CD4-positive, CD25-positive, alpha-beta regulatory T cell (primary cell): ENCODE measurements around the gene SART1. TPM values are rescaled to one million over a fixed set of nuclear protein-coding genes. Genes with fewer than 3 reads are reported as not detected.

Experiments used
- ATAC-seq, 2 donors: fragments of 150-1000 bp; cut with Tn5 transposase; one replicate each; pipeline ENCODE4 v1.10.0; 2021; ENCODE audit warnings: low read depth in 2 of 2, moderate number of reproducible peaks in 2 of 2, moderate library complexity in 1 of 2
- DNase-seq, 3 donors: peaks; one replicate each; pipeline versions ENCODE4 v3.0.0 to v3.0.0-alpha.2; 2012 to 2022; ENCODE audit warnings: mixed read lengths in 1 of 3
- H3K27ac ChIP-seq: one replicate; pipeline ENCODE4 v1.7.0; 2013; ENCODE audit warnings: mild to moderate bottlenecking, low read length; ENCODE audit not compliant: insufficient read depth, poor library complexity, severe bottlenecking
- H3K27me3 ChIP-seq: one replicate; pipeline ENCODE4 v1.7.0; 2013; ENCODE audit warnings: low read length; ENCODE audit not compliant: control insufficient read depth, insufficient read depth
- H3K36me3 ChIP-seq: one replicate; pipeline ENCODE4 v1.7.0; 2013; ENCODE audit warnings: mild to moderate bottlenecking, low read length, moderate library complexity; ENCODE audit not compliant: control insufficient read depth, insufficient read depth
- H3K4me1 ChIP-seq: 2 replicates; pipeline ENCODE4 v1.7.0; 2013; ENCODE audit warnings: mild to moderate bottlenecking, low read length; ENCODE audit not compliant: insufficient read depth, control insufficient read depth, poor library complexity, severe bottlenecking
- H3K4me3 ChIP-seq: one replicate; pipeline ENCODE4 v1.7.0; 2013; ENCODE audit warnings: low read depth, mild to moderate bottlenecking, low read length, moderate library complexity
- H3K9me3 ChIP-seq, 2 experiments: 1 replicate in 1 of 2; 2 replicates in 1 of 2; pipeline ENCODE4 v1.7.0; 2013; ENCODE audit warnings: low read length in 2 of 2, mild to moderate bottlenecking in 1 of 2, moderate library complexity in 1 of 2; ENCODE audit not compliant: control insufficient read depth in 2 of 2
- H3K27ac Mint-ChIP-seq, 3 donors: one replicate each; pipeline ENCODE4 v1.8.0; 2020 to 2022; ENCODE audit warnings: mild to moderate bottlenecking in 3 of 3, mixed read lengths in 3 of 3, moderate library complexity in 2 of 3
- H3K27me3 Mint-ChIP-seq: one replicate; pipeline ENCODE4 v1.8.0; 2022; ENCODE audit warnings: mild to moderate bottlenecking, mixed read lengths
- H3K36me3 Mint-ChIP-seq: one replicate; pipeline ENCODE4 v1.8.0; 2020; ENCODE audit warnings: mixed read lengths
- H3K4me1 Mint-ChIP-seq, 4 donors: one replicate each; pipeline ENCODE4 v1.8.0; 2020 to 2022; ENCODE audit warnings: mixed read lengths in 4 of 4, mild to moderate bottlenecking in 1 of 4
- H3K4me3 Mint-ChIP-seq, 4 donors: one replicate each; pipeline ENCODE4 v1.8.0; 2020 to 2022; ENCODE audit warnings: mild to moderate bottlenecking in 4 of 4, mixed read lengths in 4 of 4, moderate library complexity in 3 of 4
- H3K9me3 Mint-ChIP-seq, 7 donors: one replicate each; pipeline ENCODE4 v1.8.0; 2020 to 2022; ENCODE audit warnings: mixed read lengths in 7 of 7, mild to moderate bottlenecking in 3 of 7, moderate library complexity in 2 of 7
- polyA plus RNA-seq, 4 donors: library from polyadenylated mRNA; unstranded; fragments of 300-500 nt; fragmentation: Illumina TruSeq; gene quantifications; one replicate each; pipeline ENCODE4 v1.2.3, GENCODE V29; 2021
- total RNA-seq: library from RNA; stranded (reverse); gene quantifications from one replicate; pipeline ENCODE4 v1.2.3, GENCODE V29; 2022

Gene SART1, protein sequence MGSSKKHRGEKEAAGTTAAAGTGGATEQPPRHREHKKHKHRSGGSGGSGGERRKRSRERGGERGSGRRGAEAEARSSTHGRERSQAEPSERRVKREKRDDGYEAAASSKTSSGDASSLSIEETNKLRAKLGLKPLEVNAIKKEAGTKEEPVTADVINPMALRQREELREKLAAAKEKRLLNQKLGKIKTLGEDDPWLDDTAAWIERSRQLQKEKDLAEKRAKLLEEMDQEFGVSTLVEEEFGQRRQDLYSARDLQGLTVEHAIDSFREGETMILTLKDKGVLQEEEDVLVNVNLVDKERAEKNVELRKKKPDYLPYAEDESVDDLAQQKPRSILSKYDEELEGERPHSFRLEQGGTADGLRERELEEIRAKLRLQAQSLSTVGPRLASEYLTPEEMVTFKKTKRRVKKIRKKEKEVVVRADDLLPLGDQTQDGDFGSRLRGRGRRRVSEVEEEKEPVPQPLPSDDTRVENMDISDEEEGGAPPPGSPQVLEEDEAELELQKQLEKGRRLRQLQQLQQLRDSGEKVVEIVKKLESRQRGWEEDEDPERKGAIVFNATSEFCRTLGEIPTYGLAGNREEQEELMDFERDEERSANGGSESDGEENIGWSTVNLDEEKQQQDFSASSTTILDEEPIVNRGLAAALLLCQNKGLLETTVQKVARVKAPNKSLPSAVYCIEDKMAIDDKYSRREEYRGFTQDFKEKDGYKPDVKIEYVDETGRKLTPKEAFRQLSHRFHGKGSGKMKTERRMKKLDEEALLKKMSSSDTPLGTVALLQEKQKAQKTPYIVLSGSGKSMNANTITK
- total RNA-seq (94.0 TPM), polyA plus RNA-seq (10 to 100 TPM; 15.8 to 22.7 (median 19.8) TPM)

DNA sequence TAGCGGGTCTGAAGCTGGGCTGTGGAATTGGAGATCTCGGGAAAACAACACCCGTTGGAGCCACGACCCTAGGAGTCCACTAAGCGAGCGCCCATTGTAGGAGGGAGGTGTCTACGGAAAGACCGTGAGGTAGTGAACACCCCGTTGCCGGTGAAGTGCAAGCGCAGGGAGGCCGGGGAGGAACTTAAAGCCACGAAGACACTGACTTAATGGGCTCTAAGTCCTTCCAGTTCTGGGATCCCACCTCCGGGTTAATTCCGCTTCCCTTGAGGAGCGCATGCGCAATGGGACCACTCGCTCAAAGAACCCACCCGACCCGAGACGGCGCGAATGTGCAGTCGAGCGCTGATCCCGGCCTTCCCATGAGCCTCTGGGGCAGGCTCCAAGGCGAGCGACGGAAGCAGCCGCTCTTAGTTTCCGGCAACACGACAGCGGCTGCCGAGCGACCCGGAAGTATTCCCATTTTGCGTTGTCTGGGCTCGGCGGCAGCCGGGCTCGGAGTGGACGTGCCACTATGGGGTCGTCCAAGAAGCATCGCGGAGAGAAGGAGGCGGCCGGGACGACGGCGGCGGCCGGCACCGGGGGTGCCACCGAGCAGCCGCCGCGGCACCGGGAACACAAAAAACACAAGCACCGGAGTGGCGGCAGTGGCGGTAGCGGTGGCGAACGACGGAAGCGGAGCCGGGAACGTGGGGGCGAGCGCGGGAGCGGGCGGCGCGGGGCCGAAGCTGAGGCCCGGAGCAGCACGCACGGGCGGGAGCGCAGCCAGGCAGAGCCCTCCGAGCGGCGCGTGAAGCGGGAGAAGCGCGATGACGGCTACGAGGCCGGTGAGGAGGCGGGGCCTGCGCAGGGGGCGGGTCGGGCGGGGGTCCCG is at the start of gene SART1:
TSS of gene SART1 (plus strand) at position 468 of the 874 bp plus-strand sequence. CDS start at position 515, 47 bp downstream.
- Mint-ChIP-seq H3K9me3 (no peaks in the 10 kb centered on the region), H3K4me1 (peaks cover 6 to 58% (median 30%) of the 10 kb centered on the region in 4 donors)

GRCh38 chr11:65912845-65913244 is 48.7 kb upstream of the SART1 start:
- peaks cover 12% of the 10 kb centered on the region for H3K27me3 Mint-ChIP-seq
- H3K36me3 Mint-ChIP-seq = no peaks in the 10 kb centered on the region

More for the DNA sequence above, at the start of gene SART1:
- Histone ChIP-seq H3K9me3 (no peaks in the 10 kb centered on the region), H3K36me3 (peaks cover 29% of the 10 kb centered on the region), H3K4me1 (peaks cover 43% of the 10 kb centered on the region), H3K4me3 (peak within 1 kb of the TSS; percentile 92), H3K27ac (peak within 1 kb of the TSS; percentile 95), H3K27me3 (no peaks in the 10 kb centered on the region)
- peak within 1 kb of the TSS; percentile 98 to 99 (median 98) for H3K27ac Mint-ChIP-seq
- DNase-seq (peak; percentile 95 to 98 (median 96)), ATAC-seq (peak; percentile 90 to 91)
- peaks cover 27% of the 10 kb centered on the region for H3K36me3 Mint-ChIP-seq
- H3K4me3 Mint-ChIP-seq = peak within 1 kb of the TSS; percentile 95 to 99 (median 99)
- peaks cover 2% of the 10 kb centered on the region for H3K27me3 Mint-ChIP-seq

DNA sequence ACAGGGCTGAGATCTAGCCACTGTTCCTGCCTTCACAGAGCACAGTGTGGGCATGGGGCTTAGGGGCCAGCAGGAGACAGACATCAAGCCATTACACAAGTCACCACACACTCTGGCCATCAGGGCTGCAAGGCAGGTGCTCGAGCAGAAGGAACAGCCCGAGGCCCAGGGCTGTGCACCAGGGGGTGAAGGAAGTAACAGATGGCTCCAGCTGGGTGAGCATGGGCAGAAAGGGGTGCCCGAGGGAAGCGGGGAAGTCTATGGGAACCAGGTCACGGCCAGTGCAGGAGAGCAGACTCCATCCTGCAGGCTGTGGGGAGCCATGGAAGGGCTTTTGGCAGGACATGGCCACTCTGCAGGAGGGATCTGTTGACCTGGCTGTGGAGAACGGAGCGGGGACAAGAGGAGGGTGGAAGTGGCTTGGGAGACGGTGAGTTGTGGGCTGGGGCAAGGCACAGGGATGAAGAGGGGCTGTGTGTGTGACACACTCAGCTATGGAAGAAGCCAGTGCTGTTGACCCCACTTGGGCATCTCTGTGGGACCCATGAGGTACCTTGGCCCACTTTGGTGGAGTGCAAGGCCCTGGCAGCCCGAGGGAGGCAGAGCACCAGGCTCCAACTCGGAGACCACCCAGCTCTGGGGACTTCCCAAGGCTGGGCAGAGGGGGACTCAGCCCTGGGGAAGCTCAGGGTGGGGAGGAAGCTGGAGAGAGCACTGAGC is 46.3 kb upstream of the SART1 start:
- Mint-ChIP-seq H3K4me3 (peak overlapping the region in 2 of 4 donors; percentile 73 to 83), H3K27me3 (peaks cover 7% of the 10 kb centered on the region), H3K36me3 (no peaks in the 10 kb centered on the region), H3K27ac (peak overlapping the region in 2 of 3 donors; percentile 62 to 77), H3K9me3 (no peaks in the 10 kb centered on the region), H3K4me1 (peaks cover 0 to 38% (median 18%) of the 10 kb centered on the region in 4 donors)
- H3K4me3 ChIP-seq = no peak overlapping the region
- DNase-seq = no peak
- peaks cover 35% of the 10 kb centered on the region for H3K4me1 ChIP-seq
- no peaks in the 10 kb centered on the region for H3K27me3 ChIP-seq
- H3K36me3 ChIP-seq = no peaks in the 10 kb centered on the region
- no peaks in the 10 kb centered on the region for H3K9me3 ChIP-seq
- H3K27ac ChIP-seq = no peak overlapping the region
- no peak for ATAC-seq

More at GRCh38 chr11:65912845-65913244, 48.7 kb upstream of the SART1 start:
- Mint-ChIP-seq H3K27ac (peak overlapping the region in 1 of 3 donors; percentile 71), H3K9me3 (no peaks in the 10 kb centered on the region), H3K4me3 (no peak overlapping the region), H3K4me1 (peaks cover 0 to 35% (median 19%) of the 10 kb centered on the region in 4 donors)
- H3K4me3 ChIP-seq = no peak overlapping the region
- H3K27me3 ChIP-seq = peaks cover under 1% of the 10 kb centered on the region
- H3K4me1 ChIP-seq = peaks cover 23% of the 10 kb centered on the region
- H3K27ac ChIP-seq = no peak overlapping the region
- DNase-seq (no peak), ATAC-seq (no peak)
- H3K36me3 ChIP-seq = no peaks in the 10 kb centered on the region
- H3K9me3 ChIP-seq = no peaks in the 10 kb centered on the region

- Histone ChIP-seq H3K27me3 (no peaks in the 10 kb centered on the region), H3K9me3 (no peaks in the 10 kb centered on the region), H3K4me1 (peaks cover 41% of the 10 kb centered on the region), H3K36me3 (no peaks in the 10 kb centered on the region), H3K4me3 (no peak overlapping the region), H3K27ac (no peak overlapping the region)
- Mint-ChIP-seq H3K4me1 (peaks cover 0 to 43% (median 18%) of the 10 kb centered on the region in 4 donors), H3K27ac (no peak overlapping the region), H3K9me3 (no peaks in the 10 kb centered on the region), H3K4me3 (peak overlapping the region in 1 of 4 donors; percentile 88), H3K36me3 (no peaks in the 10 kb centered on the region), H3K27me3 (peaks cover 7% of the 10 kb centered on the region)
- ATAC-seq (no peak), DNase-seq (no peak)
Observed at GRCh38 chr11:65915821-65916251, 45.7 kb upstream of the SART1 start.

DNA sequence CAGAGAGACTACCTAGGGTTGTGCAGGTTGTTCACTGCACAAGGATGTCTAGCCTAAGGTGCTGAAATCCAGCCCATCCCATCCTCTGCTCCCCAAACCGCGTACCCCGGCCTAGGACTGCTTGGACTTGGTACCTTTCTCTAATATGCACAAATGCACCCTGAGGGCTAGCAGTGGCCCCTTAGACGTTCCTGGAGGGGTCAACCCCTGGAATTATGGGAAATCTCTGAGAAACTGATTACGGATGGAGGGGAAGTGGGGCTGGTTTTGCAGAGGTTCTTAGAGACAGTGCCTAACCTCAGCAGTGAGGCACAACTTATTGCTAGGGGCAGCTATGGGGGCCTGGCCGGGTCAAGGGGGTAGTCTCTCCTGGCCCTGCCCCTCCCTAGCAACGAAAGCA is 45.1 kb upstream of the SART1 start:
- peak overlapping the region in 2 of 3 donors; percentile 31 to 32 for H3K27ac Mint-ChIP-seq
- peaks cover 46% of the 10 kb centered on the region for H3K4me1 ChIP-seq
- DNase-seq (no peak), ATAC-seq (no peak)
- H3K4me3 ChIP-seq = no peak overlapping the region
- no peaks in the 10 kb centered on the region for H3K9me3 ChIP-seq
- peaks cover 0 to 43% (median 18%) of the 10 kb centered on the region in 4 donors for H3K4me1 Mint-ChIP-seq
- peak overlapping the region; percentile 88 to 93 (median 90) for H3K4me3 Mint-ChIP-seq
- no peaks in the 10 kb centered on the region for H3K27me3 ChIP-seq
- no peaks in the 10 kb centered on the region for H3K36me3 ChIP-seq
- peaks cover 6% of the 10 kb centered on the region for H3K27me3 Mint-ChIP-seq
- no peaks in the 10 kb centered on the region for H3K36me3 Mint-ChIP-seq
- no peak overlapping the region for H3K27ac ChIP-seq
- no peaks in the 10 kb centered on the region for H3K9me3 Mint-ChIP-seq

GRCh38 chr11:65917077-65917433 is 44.5 kb upstream of the SART1 start:
- Mint-ChIP-seq H3K9me3 (no peaks in the 10 kb centered on the region), H3K4me1 (peaks cover 0 to 44% (median 20%) of the 10 kb centered on the region in 4 donors), H3K27me3 (no peaks in the 10 kb centered on the region), H3K36me3 (peaks cover 1% of the 10 kb centered on the region), H3K27ac (peak overlapping the region in 2 of 3 donors; percentile 69 to 89), H3K4me3 (peak overlapping the region; percentile 88 to 93 (median 90))
- no peak for ATAC-seq
- H3K4me3 ChIP-seq = no peak overlapping the region
- no peak overlapping the region for H3K27ac ChIP-seq
- peaks cover 46% of the 10 kb centered on the region for H3K4me1 ChIP-seq
- H3K27me3 ChIP-seq = no peaks in the 10 kb centered on the region
- no peaks in the 10 kb centered on the region for H3K9me3 ChIP-seq
- no peak for DNase-seq
- H3K36me3 ChIP-seq = peaks cover 2% of the 10 kb centered on the region
